HG03039 (cell line): ENCODE measurements around the gene ITGAX.

Experiments used
- ATAC-seq: cut with Tn5 transposase; IDR thresholded peaks from one replicate; pipeline ENCODE4 v1.9.1; 2021; ENCODE audit warnings: mild to moderate bottlenecking, moderate library complexity; ENCODE audit not compliant: unreplicated experiment

ITGAX gene

GRCh38 chr16:31430380-31431052 is 75.5 kb downstream of the ITGAX start:
- ATAC-seq = no peak
